OCI-LY3 (cell line): ENCODE results near the gene TRIM7.

Experiments
- H2AFZ ChIP-seq: fragments of 200-600, 300-600 bp; shearing (Covaris generic); 2 replicates; pipeline ENCODE4 v1.6.0; 2014; ENCODE audit warnings: antibody characterized with exemption, low read depth, low read length
- H3K27ac ChIP-seq: fragments of 200-600, 300-600 bp; sonication (generic); 2 replicates; pipeline ENCODE4 v1.5.1; 2014; ENCODE audit warnings: mild to moderate bottlenecking, low read length, moderate library complexity, mixed read lengths
- H3K27me3 ChIP-seq: fragments of 200-600, 300-600 bp; sonication (generic); 2 replicates; pipeline ENCODE4 v1.6.1; 2014; ENCODE audit warnings: low read depth, low read length, mixed read lengths
- H3K36me3 ChIP-seq: fragments of 200-600, 300-600 bp; sonication (generic); replicated peaks from 2 replicates; pipeline ENCODE3; 2014; ENCODE audit warnings: low read depth, low read length, mixed read lengths
- H3K4me1 ChIP-seq: fragments of 300-600, 200-600 bp; sonication (generic); 2 replicates; pipeline ENCODE4 v1.6.1; 2014; ENCODE audit warnings: low read length, mixed read lengths
- H3K4me2 ChIP-seq: fragments of 200-600, 300-600 bp; sonication (generic); 2 replicates; pipeline ENCODE4 v1.6.1; 2014; ENCODE audit warnings: low read length, mixed read lengths
- H3K4me3 ChIP-seq: fragments of 300-600, 200-600 bp; sonication (generic); 2 replicates; pipeline ENCODE4 v1.5.1; 2014; ENCODE audit warnings: antibody characterized with exemption, mild to moderate bottlenecking, low read length, moderate library complexity
- H3K79me2 ChIP-seq: fragments of 300-600, 200-600 bp; shearing (Covaris generic); 2 replicates; pipeline ENCODE4 v1.6.1; 2014; ENCODE audit warnings: mild to moderate bottlenecking, low read length, mixed read lengths
- H3K9ac ChIP-seq: fragments of 300-600, 200-600 bp; shearing (Covaris generic); 2 replicates; pipeline ENCODE4 v1.6.0; 2014; ENCODE audit warnings: mild to moderate bottlenecking, low read length, moderate library complexity
- H3K9me3 ChIP-seq: fragments of 200-600, 300-600 bp; shearing (Covaris generic); 2 replicates; pipeline ENCODE4 v1.6.1; 2014; ENCODE audit warnings: low read length, mixed read lengths; ENCODE audit not compliant: insufficient read depth
- H4K20me1 ChIP-seq: fragments of 200-600, 300-600 bp; sonication (generic); 2 replicates; pipeline ENCODE4 v1.6.1; 2016; ENCODE audit warnings: low read length, mixed read lengths; ENCODE audit not compliant: insufficient read depth
- EZH2phosphoT487 ChIP-seq: fragments of 200-600 bp; shearing (Covaris generic); IDR thresholded peaks from 2 replicates; pipeline ENCODE4 v1.6.1; 2018; ENCODE audit warnings: antibody characterized with exemption, mixed run types, low read depth
- TF ChIP-seq, protein P1 (sequence below): fragments of 200-600, 300-600 bp; sonication (generic); IDR thresholded peaks from 2 replicates; pipeline ENCODE4 v1.5.1; 2014; ENCODE audit warnings: antibody characterized with exemption, low read length, low read depth

Gene TRIM7

DNA sequence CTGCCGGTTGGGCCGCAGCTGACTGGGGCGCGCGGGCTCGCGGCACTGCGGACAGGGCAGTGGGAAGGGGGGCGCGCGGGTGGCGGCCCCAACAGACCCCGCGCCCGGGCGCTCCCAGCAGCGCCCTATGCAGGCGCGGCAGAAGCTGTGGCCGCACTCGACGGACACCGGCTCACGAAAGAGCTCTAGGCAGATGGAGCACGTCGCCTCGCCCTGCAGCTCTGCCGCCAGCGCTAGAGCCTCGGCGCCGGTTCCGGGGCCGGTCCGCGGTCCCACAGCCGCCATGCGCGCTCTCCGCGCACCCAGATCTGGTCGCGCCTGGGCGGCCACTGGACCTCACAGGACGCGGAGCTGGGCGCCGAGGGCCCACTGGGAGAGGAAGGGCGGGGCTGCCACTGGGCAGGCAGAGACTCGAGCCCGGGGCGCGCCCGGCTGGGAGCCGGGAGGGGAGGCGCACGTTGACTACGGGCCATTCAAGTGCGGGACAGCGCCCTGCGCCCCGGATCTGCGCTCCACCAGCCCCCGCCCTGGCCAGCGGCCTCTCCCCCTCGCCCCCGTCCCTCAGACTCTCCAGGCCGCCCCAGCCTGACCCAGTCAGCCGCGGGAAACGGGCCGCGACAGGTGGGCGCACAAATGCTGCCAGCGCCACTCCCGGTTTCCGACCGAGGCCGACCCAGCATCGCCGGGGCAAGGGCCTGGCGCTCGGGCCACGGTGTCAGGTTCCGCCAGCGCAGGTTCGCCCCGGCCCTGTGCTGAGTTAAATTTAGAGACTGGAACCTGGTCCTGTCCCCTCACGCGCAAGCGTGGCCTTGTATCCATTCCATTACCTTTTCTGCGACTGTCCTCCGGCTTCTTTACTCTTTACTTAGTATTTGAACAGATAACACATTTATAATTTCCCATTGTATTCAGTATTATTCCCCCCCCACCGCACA lies at the start of gene TRIM7:
TSS of gene TRIM7 (minus strand) at position 371 of the 935 bp plus-strand sequence. CDS start at position 285, 86 bp downstream.
- Histone ChIP-seq H3K4me2 (peak within 1 kb of the TSS; percentile 79), H2AFZ (peak within 1 kb of the TSS; percentile 53), H3K27ac (no peak within 1 kb of the TSS), H4K20me1 (no peaks in the 10 kb centered on the region; the same call in 1 of the 2 replicates), H3K4me3 (peak within 1 kb of the TSS; percentile 84), H3K4me1 (peaks cover 11% of the 10 kb centered on the region), H3K79me2 (no peaks in the 10 kb centered on the region), H3K9me3 (no peaks in the 10 kb centered on the region), H3K36me3 (no peaks in the 10 kb centered on the region), H3K27me3 (peaks cover 4% of the 10 kb centered on the region; the same call in 1 of the 2 replicates), H3K9ac (peak within 1 kb of the TSS; percentile 50)
- no peak for TF ChIP-seq EZH2phosphoT487
- TF ChIP-seq, protein P1, sequence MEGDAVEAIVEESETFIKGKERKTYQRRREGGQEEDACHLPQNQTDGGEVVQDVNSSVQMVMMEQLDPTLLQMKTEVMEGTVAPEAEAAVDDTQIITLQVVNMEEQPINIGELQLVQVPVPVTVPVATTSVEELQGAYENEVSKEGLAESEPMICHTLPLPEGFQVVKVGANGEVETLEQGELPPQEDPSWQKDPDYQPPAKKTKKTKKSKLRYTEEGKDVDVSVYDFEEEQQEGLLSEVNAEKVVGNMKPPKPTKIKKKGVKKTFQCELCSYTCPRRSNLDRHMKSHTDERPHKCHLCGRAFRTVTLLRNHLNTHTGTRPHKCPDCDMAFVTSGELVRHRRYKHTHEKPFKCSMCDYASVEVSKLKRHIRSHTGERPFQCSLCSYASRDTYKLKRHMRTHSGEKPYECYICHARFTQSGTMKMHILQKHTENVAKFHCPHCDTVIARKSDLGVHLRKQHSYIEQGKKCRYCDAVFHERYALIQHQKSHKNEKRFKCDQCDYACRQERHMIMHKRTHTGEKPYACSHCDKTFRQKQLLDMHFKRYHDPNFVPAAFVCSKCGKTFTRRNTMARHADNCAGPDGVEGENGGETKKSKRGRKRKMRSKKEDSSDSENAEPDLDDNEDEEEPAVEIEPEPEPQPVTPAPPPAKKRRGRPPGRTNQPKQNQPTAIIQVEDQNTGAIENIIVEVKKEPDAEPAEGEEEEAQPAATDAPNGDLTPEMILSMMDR, result no peak

DNA sequence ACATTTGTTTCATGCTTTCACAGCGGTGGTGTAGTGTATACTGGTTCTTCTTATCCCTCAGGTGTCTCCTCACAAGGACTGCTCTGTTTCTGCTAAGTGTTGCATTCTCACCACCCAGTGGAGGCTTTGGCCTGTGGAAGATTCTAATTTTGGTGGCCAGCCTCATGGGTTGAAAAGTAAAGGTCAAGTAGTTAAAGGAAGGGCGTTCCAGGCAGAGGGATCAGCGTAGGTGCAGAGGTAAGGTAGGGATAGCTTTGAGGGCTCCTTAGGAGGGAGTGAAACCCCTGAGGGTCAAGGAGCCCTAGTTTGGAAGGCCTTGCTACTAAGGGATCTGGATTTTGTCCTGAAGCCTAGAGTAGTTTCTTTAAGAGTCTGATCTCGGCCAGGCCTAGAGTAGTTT lies 43.3 kb upstream of the TRIM7 start:
- Histone ChIP-seq H3K9ac (no peak overlapping the region), H3K9me3 (no peaks in the 10 kb centered on the region), H2AFZ (no peak overlapping the region), H3K36me3 (peaks cover 7% of the 10 kb centered on the region), H3K4me1 (peaks cover 19% of the 10 kb centered on the region), H3K4me2 (peak overlapping the region; percentile 36), H3K27me3 (no peaks in the 10 kb centered on the region), H3K4me3 (no peak overlapping the region), H4K20me1 (peaks cover 4% of the 10 kb centered on the region; the same call in 1 of the 2 replicates), H3K79me2 (peaks cover 84% of the 10 kb centered on the region), H3K27ac (no peak overlapping the region)
- no peak for TF ChIP-seq EZH2phosphoT487
- TF ChIP-seq, protein P1, result no peak

DNA sequence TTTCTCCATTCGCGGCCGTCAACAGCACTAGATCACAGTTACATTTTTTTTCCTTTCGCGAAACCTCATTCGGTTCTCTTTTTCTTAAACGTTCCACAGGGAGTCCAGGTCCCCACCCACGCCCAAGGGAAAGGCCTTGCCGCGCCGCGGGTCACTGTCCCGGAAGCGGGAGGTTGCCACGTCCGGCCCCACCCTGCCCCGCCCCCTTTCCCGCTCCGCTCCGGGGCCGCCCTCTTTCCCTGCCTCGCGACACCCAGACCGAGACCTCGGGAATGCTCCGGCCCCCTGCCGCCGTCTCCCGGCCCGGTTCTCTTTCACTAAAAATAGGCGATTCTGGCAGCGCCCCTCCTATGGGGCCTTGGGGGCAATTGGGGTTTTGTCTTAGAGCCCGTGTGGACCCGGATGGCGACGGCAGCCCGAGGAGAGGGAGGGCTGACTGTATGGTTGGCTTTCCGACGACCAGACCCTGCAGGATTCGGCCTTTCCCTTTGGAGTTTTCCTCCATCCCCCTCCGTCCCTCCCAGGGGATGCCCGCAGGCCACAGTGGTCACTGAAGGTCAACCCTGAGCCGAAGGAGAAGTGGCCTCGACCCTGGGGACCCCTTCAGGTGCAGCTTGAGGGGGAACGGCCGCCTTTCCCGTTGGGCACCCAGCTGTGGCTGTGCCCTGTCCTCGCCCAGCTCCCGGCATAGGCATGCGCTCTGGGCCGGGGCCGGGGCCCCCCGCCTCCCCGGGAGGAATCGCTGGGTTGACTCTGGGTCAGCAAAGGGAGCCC lies 41.5 kb upstream of the TRIM7 start:
- no peaks in the 10 kb centered on the region for H3K27me3 ChIP-seq
- H3K79me2 ChIP-seq, result peaks cover 85% of the 10 kb centered on the region
- H2AFZ ChIP-seq, result peak overlapping the region; percentile 80
- TF ChIP-seq EZH2phosphoT487, result no peak
- TF ChIP-seq, protein P1, result no peak
- H3K4me1 ChIP-seq, result peaks cover 29% of the 10 kb centered on the region
- peak overlapping the region; percentile 93 for H3K27ac ChIP-seq
- H3K9ac ChIP-seq, result peak overlapping the region; percentile 96
- peak overlapping the region; percentile 90 for H3K4me2 ChIP-seq
- peaks cover 19% of the 10 kb centered on the region for H3K36me3 ChIP-seq
- peaks cover 20% of the 10 kb centered on the region for H4K20me1 ChIP-seq
- H3K9me3 ChIP-seq, result no peaks in the 10 kb centered on the region
- peak overlapping the region; percentile 95 for H3K4me3 ChIP-seq
